T-helper 17 cell (primary cell): ENCODE measurements around the gene CEP131. TPM values are rescaled to one million over a fixed set of nuclear protein-coding genes. Genes with fewer than 3 reads are reported as not detected.
"Not testable (repeated sequence)": the region's sequence is repeated elsewhere in the genome, so short reads cannot be mapped to it uniquely, and the experiment has no call there.

ENCODE experiments used
- ATAC-seq: fragments of 150-1000 bp; cut with Tn5 transposase; 2 replicates; pipeline ENCODE4 v1.10.0; 2021; ENCODE audit warnings: mild to moderate bottlenecking, moderate library complexity
- DNase-seq, 3 donors: peaks; one replicate each; pipeline versions ENCODE4 v3.0.0 to v3.0.0-alpha.2; 2020 to 2021
- H3K9me3 ChIP-seq: one replicate; pipeline ENCODE4 v1.7.0; 2013; ENCODE audit warnings: low read length, mild to moderate bottlenecking; ENCODE audit not compliant: control insufficient read depth, poor library complexity, severe bottlenecking
- H3K27ac Mint-ChIP-seq: one replicate; pipeline ENCODE4 v1.8.0; 2022; ENCODE audit warnings: mild to moderate bottlenecking, moderate library complexity, mixed read lengths
- H3K27me3 Mint-ChIP-seq: one replicate; pipeline ENCODE4 v1.8.0; 2022; ENCODE audit warnings: mixed read lengths
- H3K36me3 Mint-ChIP-seq: one replicate; pipeline ENCODE4 v1.8.0; 2022; ENCODE audit warnings: low read depth, mixed read lengths
- H3K4me1 Mint-ChIP-seq: one replicate; pipeline ENCODE4 v1.8.0; 2022; ENCODE audit warnings: mild to moderate bottlenecking, mixed read lengths
- H3K4me3 Mint-ChIP-seq: one replicate; pipeline ENCODE4 v1.8.0; 2022; ENCODE audit warnings: mild to moderate bottlenecking, moderate library complexity, mixed read lengths
- total RNA-seq, 4 donors: library from RNA in 2 of 4; stranded (reverse) in 2 of 4; gene quantifications; one replicate each; pipeline ENCODE4 v1.2.3 and lab custom pipeline; 2022 to 2026

The CEP131 gene
- total RNA-seq, 2 donors from 2014 or later, result 8.2 to 10.5 TPM

- H3K36me3 Mint-ChIP-seq, result no peaks in the 10 kb centered on the region
- peaks cover 12% of the 10 kb centered on the region for H3K27me3 Mint-ChIP-seq
- DNase-seq, result no peak
- no peak for ATAC-seq
- no peak overlapping the region for H3K27ac Mint-ChIP-seq
- no peaks in the 10 kb centered on the region for H3K9me3 ChIP-seq
- peaks cover 3% of the 10 kb centered on the region for H3K4me1 Mint-ChIP-seq
- H3K4me3 Mint-ChIP-seq, result no peak overlapping the region
These were observed 71.5 kb downstream of the CEP131 start for GRCh38 chr17:81151278-81151677.

- Mint-ChIP-seq H3K4me3 (no peak overlapping the region), H3K27me3 (peaks cover 12% of the 10 kb centered on the region), H3K27ac (peak overlapping the region; percentile 62), H3K4me1 (peaks cover 3% of the 10 kb centered on the region), H3K36me3 (no peaks in the 10 kb centered on the region)
- DNase-seq (no peak), ATAC-seq (no peak)
- no peaks in the 10 kb centered on the region for H3K9me3 ChIP-seq
These were observed 72.2 kb downstream of the CEP131 start for GRCh38 chr17:81150377-81151077.

GRCh38 chr17:81148986-81149533 lies 73.7 kb downstream of the CEP131 start:
- H3K9me3 ChIP-seq, result no peaks in the 10 kb centered on the region
- peaks cover 12% of the 10 kb centered on the region for H3K27me3 Mint-ChIP-seq
- H3K27ac Mint-ChIP-seq, result no peak overlapping the region
- ATAC-seq (no peak), DNase-seq (no peak)
- no peak overlapping the region for H3K4me3 Mint-ChIP-seq
- H3K4me1 Mint-ChIP-seq, result peaks cover 3% of the 10 kb centered on the region
- H3K36me3 Mint-ChIP-seq, result no peaks in the 10 kb centered on the region

GRCh38 chr17:81148571-81148970 lies 74.2 kb downstream of the CEP131 start:
- Mint-ChIP-seq H3K4me1 (peaks cover 2% of the 10 kb centered on the region), H3K36me3 (no peaks in the 10 kb centered on the region), H3K27ac (no peak overlapping the region), H3K27me3 (peaks cover 15% of the 10 kb centered on the region), H3K4me3 (no peak overlapping the region)
- DNase-seq (no peak), ATAC-seq (no peak)
- H3K9me3 ChIP-seq, result no peaks in the 10 kb centered on the region

GRCh38 chr17:81147701-81148100 lies 75.1 kb downstream of the CEP131 start:
- Mint-ChIP-seq H3K27me3 (peaks cover 13% of the 10 kb centered on the region), H3K4me1 (no peaks in the 10 kb centered on the region), H3K4me3 (no peak overlapping the region), H3K36me3 (no peaks in the 10 kb centered on the region), H3K27ac (no peak overlapping the region)
- H3K9me3 ChIP-seq, result no peaks in the 10 kb centered on the region
- DNase-seq (no peak), ATAC-seq (no peak)

GRCh38 chr17:81146208-81146607 lies 76.6 kb downstream of the CEP131 start:
- H3K4me1 Mint-ChIP-seq, ATAC-seq, DNase-seq, H3K9me3 ChIP-seq, H3K36me3 Mint-ChIP-seq, H3K27ac Mint-ChIP-seq: not testable (repeated sequence)
- peak overlapping the region; percentile 31 for H3K4me3 Mint-ChIP-seq
- H3K27me3 Mint-ChIP-seq, result peaks cover 13% of the 10 kb centered on the region

- H3K9me3 ChIP-seq, result no peaks in the 10 kb centered on the region
- Mint-ChIP-seq H3K27ac (no peak overlapping the region), H3K36me3 (no peaks in the 10 kb centered on the region), H3K4me1 (no peaks in the 10 kb centered on the region), H3K27me3 (peaks cover 7% of the 10 kb centered on the region), H3K4me3 (no peak overlapping the region)
- DNase-seq, result no peak
- ATAC-seq, result no peak
These were observed 78.4 kb downstream of the CEP131 start for GRCh38 chr17:81144423-81144781.

- peaks cover 7% of the 10 kb centered on the region for H3K27me3 Mint-ChIP-seq
- H3K4me1 Mint-ChIP-seq, result no peaks in the 10 kb centered on the region
- no peaks in the 10 kb centered on the region for H3K9me3 ChIP-seq
- ATAC-seq, result no peak
- no peak overlapping the region for H3K4me3 Mint-ChIP-seq
- DNase-seq, result no peak
- no peaks in the 10 kb centered on the region for H3K36me3 Mint-ChIP-seq
- H3K27ac Mint-ChIP-seq, result no peak overlapping the region
These were observed 78.9 kb downstream of the CEP131 start for GRCh38 chr17:81143717-81144422.

GRCh38 chr17:81143200-81143527 lies 79.6 kb downstream of the CEP131 start:
- no peak for ATAC-seq

GRCh38 chr17:81142301-81143199 lies 80.2 kb downstream of the CEP131 start:
- ATAC-seq (peak; percentile 84), DNase-seq (peak in 2 of 3 donors; percentile 36 to 49)
- Mint-ChIP-seq H3K27ac (no peak overlapping the region), H3K27me3 (peaks cover 7% of the 10 kb centered on the region), H3K36me3 (no peaks in the 10 kb centered on the region), H3K4me1 (no peaks in the 10 kb centered on the region), H3K4me3 (no peak overlapping the region)
- H3K9me3 ChIP-seq, result no peaks in the 10 kb centered on the region

More at GRCh38 chr17:81143200-81143527, 79.6 kb downstream of the CEP131 start:
- no peak overlapping the region for H3K4me3 Mint-ChIP-seq
- no peaks in the 10 kb centered on the region for H3K4me1 Mint-ChIP-seq
- peaks cover 7% of the 10 kb centered on the region for H3K27me3 Mint-ChIP-seq
- H3K9me3 ChIP-seq, result no peaks in the 10 kb centered on the region
- H3K36me3 Mint-ChIP-seq, result no peaks in the 10 kb centered on the region
- DNase-seq, result no peak
- H3K27ac Mint-ChIP-seq, result no peak overlapping the region

GRCh38 chr17:81140695-81141094 lies 82.1 kb downstream of the CEP131 start:
- no peak overlapping the region for H3K27ac Mint-ChIP-seq
- peaks cover 7% of the 10 kb centered on the region for H3K27me3 Mint-ChIP-seq
- no peak for ATAC-seq
- H3K4me3 Mint-ChIP-seq, result no peak overlapping the region
- no peaks in the 10 kb centered on the region for H3K36me3 Mint-ChIP-seq
- no peak for DNase-seq
- no peaks in the 10 kb centered on the region for H3K4me1 Mint-ChIP-seq
- no peaks in the 10 kb centered on the region for H3K9me3 ChIP-seq

GRCh38 chr17:81140018-81140417 lies 82.7 kb downstream of the CEP131 start:
- no peak for DNase-seq
- Mint-ChIP-seq H3K4me3 (no peak overlapping the region), H3K27ac (no peak overlapping the region), H3K36me3 (no peaks in the 10 kb centered on the region), H3K4me1 (no peaks in the 10 kb centered on the region), H3K27me3 (peaks cover 7% of the 10 kb centered on the region)
- no peaks in the 10 kb centered on the region for H3K9me3 ChIP-seq
- no peak for ATAC-seq
